ENCODE measurements around the gene FAM163B. TPM values are rescaled to one million over a fixed set of nuclear protein-coding genes. Genes with fewer than 3 reads are reported as not detected.

Gene FAM163B
- total and polyA plus RNA-seq, 2 donors (not counting 3 experiments of a cell fraction or from before 2014, with no cell fraction given) = not detected

- DNase-seq (ENCODE audit: low read depth, low spot score) (no peak), FAIRE-seq (no peak)
- no peaks in the 10 kb centered on the region for H3K27me3 ChIP-seq (ENCODE audit: control insufficient read depth in 2 of 2, insufficient read depth in 2 of 2, low read length in 2 of 2)
- no peaks in the 10 kb centered on the region for H3K4me1 ChIP-seq (ENCODE audit: control insufficient read depth, extremely low read depth, insufficient read depth, low read length)
- peaks cover 1% of the 10 kb centered on the region for H3K9me3 ChIP-seq (replicated peaks; ENCODE audit: control insufficient read depth, insufficient read depth, low read length)
- no TSS peak for BruUV-seq (replicated peaks)
- H3K4me3 ChIP-seq (replicated peaks in 1 of 3; ENCODE audit: insufficient read depth in 1 of 3, low read depth in 1 of 3, low read length in 3 of 3) = no peak overlapping the region
- no peak overlapping the region for H3K9ac ChIP-seq (replicated peaks; ENCODE audit: extremely low read depth, insufficient read depth, low read length)
- H3K4me2 ChIP-seq (ENCODE audit: insufficient read depth, low read length) = no peak overlapping the region
- intact Hi-C loops (cut with micrococcal nuclease) (no loop called here), dilution Hi-C loops (cut with MboI; ENCODE audit: extremely low pct_ligation_motif_present, low sequenced_read_pairs) (no loop called here)
- no peaks in the 10 kb centered on the region for H3K79me2 ChIP-seq (ENCODE audit: control insufficient read depth, insufficient read depth, low read length)
- H3K27ac ChIP-seq (ENCODE audit: insufficient read depth, low read depth, low read length) = no peak overlapping the region
- H3K36me3 ChIP-seq (ENCODE audit: control insufficient read depth in 2 of 2, extremely low read depth in 1 of 2, insufficient read depth in 2 of 2, low read length in 2 of 2) = no peaks in the 10 kb centered on the region
- ChIA-PET CTCF (no interaction called here), POLR2A (no interaction called here)
- TF ChIP-seq CTCF (IDR thresholded peaks at IDR 0.05; ENCODE audit: extremely low read depth in 1 of 2, insufficient read depth in 1 of 2, low read depth in 1 of 2, low read length in 2 of 2) = no peak
- no peak for TF ChIP-seq MAX (IDR thresholded peaks at IDR 0.05; ENCODE audit: insufficient read depth, insufficient read length)
- no peak for TF ChIP-seq GATA2 (IDR thresholded peaks at IDR 0.05; ENCODE audit: insufficient read depth, insufficient read length, low read depth, low read length)
- TF ChIP-seq POLR2A (IDR thresholded peaks at IDR 0.05; ENCODE audit: low read depth, low read length) = no peak
- no peak for TF ChIP-seq POLR2AphosphoS5 (IDR thresholded peaks at IDR 0.05; ENCODE audit: insufficient read depth, low read depth, low read length)
- TF ChIP-seq FOS (IDR thresholded peaks at IDR 0.05; ENCODE audit: borderline replicate concordance, insufficient read depth, low read length) = no peak
- TF ChIP-seq JUN (IDR thresholded peaks at IDR 0.05; ENCODE audit: borderline replicate concordance, insufficient read depth, insufficient read length, low read depth) = no peak
- no peak for TF ChIP-seq EZH2 (IDR thresholded peaks at IDR 0.05; ENCODE audit: borderline replicate concordance, low read depth, low read length, severe bottlenecking)
- no peak for TF ChIP-seq MYC (IDR thresholded peaks at IDR 0.05; ENCODE audit: low read depth, low read length)
- H2AFZ ChIP-seq (ENCODE audit: low read depth, low read length) = no peak overlapping the region
- H4K20me1 ChIP-seq (replicated peaks; ENCODE audit: control insufficient read depth, extremely low read depth, insufficient read depth, low read length) = no peaks in the 10 kb centered on the region
- H3K9me1 ChIP-seq (replicated peaks; ENCODE audit: control insufficient read depth, extremely low read depth, insufficient read depth, low read length) = no peaks in the 10 kb centered on the region
Observed at GRCh38 chr9:133600739-133601138, 8.4 kb downstream of the FAM163B start.

Data from endothelial cell of umbilical vein (primary cell).